GM18508 (cell line): ENCODE results near the gene CCDC141.
A peak's percentile ranks its signal among the peaks of the same experiment; 100 is the strongest.

Source experiments
- ATAC-seq: cut with Tn5 transposase; IDR thresholded peaks from one replicate; pipeline ENCODE4 v1.9.1; 2021; ENCODE audit warnings: moderate number of reproducible peaks; ENCODE audit not compliant: insufficient read depth, unreplicated experiment

Gene CCDC141

DNA sequence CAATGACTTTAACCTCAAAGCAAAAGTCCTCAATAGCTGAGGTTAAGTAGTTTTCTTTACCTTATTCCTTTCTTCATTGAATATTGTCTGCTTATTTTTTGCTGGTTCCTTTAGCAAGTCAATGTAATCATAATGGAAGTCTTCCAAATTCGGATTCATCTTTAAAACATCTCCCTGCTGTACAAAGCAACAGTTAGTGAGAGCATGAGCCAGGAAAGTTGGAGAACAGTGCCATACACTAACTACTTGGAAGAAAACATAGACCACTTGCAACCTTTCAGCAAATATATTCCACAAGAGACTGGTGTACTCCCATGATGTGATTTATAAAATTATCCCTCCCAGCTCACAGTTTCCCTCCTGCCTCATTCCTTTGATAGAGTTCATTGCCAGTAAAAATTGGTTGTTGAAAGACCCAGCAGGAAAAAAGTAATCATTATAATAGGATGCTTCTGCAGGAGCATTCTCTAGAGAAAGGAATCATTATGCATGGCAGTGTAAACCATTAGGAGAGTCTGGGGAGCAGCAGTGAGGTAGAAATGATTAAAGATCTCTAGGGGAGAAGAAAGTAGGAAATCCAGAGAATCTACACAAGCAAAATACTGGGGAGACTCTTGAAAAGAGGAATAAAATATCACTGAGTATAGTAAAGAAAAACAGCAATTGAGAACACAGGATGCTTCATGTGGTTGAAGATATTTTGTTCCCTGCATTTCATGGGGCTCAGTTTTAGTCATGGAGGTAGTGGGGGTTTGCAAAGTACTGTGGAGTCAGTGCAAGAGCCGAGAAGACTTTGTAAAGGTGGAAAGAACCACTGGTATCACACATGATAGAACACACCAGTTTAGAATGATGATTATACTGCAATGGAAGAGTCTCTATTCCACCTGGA, 204.1 kb downstream of the CCDC141 start:
- ATAC-seq: no peak

DNA sequence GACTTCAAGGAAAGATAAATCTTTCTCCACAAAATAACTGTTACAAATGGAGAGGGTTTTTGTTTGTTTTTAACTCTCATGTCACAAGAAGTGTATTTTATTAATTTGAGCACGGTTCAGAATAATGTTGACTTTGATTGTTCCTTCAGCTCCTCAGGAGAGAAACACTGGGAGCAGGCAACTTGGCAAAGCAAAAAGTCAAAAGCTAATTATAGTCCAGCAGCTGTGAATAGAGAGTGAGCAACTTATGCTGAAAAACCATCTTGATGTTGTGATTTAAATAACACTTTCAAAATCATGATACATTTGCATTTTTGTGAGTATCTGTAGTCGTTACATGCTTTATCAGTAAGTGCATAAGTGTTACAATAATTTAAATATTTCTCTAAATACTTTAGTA, 205.2 kb downstream of the CCDC141 start:
- no peak for ATAC-seq

DNA sequence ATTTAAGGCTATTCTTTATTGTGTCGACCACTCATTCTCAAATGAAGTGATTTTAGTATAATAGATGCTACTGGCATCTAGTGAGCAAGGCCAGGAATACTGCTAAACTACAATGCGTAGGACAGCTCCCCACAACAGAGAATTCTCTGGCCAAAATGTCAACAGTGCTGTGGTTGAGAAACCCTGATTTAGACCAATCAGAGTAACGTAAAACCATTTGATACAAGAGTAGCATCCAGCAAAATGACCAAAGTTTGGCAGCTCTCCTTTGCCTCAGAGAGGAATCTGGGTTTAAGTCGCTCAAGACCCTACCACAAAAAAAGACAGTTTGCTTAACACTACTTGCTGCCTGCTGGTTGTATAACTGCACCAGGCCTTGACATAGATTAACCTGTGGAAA, 205.7 kb downstream of the CCDC141 start:
- no peak for ATAC-seq

DNA sequence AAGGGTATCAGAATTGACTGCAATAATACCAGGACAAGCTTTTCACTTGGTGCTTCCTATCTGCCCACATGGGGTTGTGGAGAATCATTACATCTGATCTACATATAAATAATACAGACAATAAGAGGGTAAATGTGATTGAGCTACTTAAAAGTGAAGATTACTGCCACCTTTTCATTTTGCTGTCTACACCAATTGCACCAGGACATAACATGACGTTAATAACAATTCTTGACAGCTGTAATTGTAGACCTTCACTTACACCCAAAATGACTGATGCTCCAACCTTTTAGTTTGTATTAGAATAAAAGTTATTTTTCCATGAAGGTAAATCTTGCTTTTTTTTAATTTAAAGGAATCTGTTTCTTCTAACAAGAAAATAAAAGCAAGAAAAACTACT, 206.2 kb downstream of the CCDC141 start:
- ATAC-seq: no peak

DNA sequence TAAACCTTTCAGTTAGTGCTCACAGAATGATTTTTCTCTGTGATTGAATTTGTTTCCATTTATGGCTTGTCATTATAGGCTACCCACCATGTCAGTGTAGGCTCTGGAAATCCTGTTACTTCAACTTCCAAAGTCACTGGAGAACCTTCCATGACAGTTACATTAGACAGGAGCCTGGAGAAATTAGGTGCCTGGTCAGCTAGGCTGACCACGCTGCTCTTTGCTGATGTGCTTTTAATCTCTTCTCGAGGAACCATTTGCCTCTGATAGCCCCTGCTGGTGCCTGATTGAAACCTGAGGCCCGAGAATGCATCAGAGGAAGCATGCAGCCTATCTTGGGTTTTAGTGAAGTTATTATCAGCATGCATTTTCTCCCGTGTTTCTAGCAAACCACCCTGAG, 213.1 kb downstream of the CCDC141 start:
- no peak for ATAC-seq

DNA sequence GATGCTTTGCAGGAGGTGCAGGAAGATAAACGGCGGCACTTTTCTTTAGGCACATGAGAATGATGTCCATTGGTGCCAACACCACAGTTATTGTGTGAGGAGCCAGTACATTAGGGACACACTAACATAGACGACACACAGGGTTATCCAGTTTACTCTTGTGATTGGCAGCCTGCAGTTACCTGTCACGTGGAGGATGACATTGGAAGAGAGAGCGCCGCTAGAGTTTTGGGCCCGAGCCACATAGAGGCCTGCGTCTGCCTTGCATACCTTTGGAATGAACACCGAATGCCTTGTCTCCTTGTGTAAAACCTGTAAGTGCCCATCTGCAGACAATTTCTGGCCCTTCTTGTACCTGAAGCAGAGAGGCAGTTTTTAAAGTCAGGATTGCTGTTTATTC, 215.9 kb downstream of the CCDC141 start:
- ATAC-seq: no peak

DNA sequence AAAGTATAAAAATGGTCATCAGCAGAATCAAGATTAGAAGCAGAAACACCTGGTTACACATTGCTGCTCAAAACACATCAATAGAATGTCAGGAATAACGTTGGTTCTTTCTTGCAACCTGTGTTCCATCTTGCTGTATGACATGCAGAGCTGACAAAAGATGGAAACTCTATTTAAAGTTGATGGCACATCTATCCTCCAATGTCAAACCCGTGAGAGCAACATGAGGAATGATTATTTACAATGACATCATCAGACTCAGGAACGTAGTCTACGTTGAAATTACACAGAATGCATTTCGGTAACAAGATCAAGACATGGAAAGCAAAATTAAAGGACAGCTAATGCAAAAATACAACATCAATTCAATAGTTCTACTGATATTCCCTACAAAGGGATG, 216.6 kb downstream of the CCDC141 start:
- ATAC-seq: no peak

DNA sequence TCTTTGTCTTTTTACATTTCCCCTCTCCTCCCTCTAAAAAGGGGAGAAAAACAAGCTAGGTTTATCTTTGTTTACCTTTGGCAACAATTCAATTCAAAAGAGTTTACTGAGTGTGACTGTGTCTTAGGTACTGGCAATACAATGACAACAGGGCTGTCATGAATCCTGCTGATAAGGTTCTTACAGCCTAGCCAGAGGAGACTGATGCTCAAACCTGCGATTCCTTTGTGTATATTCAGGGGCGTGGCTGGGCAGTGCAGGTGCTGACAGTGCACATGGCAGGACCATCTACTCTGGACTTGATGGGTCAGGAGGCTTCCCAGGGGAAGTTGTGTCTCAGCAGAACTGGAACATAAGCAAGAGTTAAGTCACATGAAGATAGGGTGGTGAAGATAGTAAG, 219.5 kb downstream of the CCDC141 start:
- ATAC-seq: no peak

DNA sequence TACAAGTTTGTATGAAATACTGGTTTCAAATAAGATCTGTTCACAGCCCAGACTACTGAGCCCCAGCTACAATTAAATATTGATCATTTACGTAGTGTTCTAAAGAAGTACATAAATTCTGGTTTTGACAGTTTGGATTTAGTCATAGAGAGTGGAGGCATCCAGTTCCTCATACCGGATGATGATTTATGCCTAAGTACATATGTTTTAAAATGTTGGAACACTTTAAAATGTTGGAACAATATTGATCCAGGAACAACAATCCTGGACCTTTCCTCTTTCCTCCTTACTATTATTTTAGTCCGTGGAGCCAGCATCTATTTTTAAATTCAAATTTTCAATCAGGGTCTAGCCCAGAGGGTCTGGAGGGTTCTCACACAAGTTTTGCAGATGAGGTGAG, 220.0 kb downstream of the CCDC141 start:
- ATAC-seq: no peak

DNA sequence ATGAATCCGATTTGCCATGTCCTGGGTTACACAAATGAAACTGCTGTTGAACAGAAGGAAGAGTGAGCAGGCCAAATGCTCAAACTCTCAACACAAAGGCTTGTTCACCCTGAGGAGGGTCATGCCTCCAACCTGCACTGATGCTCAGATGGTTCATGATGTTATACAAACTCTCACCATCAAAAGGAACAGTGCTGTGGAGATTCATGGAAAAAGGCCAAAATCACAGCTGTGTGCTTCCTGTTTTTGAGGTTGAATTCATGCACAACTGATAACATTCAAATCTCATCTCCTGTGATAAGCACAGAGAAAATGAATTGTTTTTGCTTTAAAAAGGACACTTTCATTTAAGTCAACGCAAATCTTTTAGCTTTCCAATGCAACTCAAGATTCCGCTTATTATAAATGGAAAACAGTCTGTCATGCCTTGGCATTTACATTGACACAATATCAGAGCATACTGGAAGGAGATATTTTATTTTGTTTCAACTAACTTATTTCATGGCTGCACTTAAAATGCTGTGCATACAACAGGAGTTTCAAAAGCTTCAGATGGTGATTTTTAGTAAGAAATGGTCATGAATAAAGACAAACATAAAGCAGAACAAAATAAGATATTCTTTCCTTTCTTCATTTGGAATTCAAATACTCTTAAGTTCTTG, 220.5 kb downstream of the CCDC141 start:
- no peak for ATAC-seq

DNA sequence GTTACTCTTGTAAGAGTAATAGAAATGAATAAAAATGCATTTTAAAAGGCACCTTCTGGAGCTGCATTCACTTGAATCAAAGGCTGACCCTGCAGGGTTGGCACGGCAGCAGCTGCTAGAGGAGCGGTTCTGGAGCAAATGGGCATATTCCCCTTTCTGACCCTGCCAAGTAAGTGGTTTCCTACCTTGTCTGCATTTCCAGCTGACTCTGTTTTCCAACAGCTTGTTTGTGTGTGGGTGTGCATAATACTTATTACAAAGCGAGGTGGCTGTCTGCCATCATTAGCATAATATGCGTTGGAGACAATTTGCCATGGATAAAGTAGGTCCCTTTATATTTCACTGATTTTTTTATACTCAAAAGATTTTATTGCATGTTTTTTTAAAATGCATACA, 221.5 kb downstream of the CCDC141 start:
- no peak for ATAC-seq

DNA sequence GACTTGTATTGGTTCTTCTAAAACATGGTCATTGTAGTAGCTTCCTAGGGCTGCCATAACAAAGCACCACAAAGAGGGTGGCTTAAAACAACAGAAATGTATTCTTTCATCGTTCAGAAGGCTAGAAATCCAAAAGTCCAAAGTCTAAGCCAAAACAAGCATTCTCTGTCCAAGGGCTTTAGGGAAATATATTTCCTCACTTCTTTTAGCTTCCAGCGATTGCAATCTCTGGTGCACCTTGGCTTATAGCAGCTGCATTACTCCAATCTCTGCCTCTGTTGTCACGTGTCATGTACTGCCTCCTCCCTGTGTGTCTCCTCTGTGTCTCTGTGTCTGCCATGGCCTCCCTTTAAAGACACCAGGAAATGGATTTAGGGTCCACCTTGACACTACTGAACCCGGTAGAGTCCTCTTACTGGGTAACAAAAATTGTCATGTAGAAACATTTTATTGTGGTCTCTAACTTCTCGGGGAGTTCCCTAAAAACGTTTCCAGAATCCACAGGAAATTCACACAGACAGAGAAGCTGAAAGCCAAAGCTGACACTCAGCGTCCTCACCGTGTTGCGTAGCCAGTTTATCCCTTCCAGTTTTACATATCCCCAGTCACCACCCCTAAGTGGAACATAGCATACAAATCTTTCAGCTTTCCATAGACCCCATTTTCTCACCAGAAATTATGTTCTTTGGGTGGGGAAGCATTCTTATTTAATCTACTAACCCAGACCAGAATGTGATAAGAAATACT, 222.0 kb downstream of the CCDC141 start:
- ATAC-seq: no peak

DNA sequence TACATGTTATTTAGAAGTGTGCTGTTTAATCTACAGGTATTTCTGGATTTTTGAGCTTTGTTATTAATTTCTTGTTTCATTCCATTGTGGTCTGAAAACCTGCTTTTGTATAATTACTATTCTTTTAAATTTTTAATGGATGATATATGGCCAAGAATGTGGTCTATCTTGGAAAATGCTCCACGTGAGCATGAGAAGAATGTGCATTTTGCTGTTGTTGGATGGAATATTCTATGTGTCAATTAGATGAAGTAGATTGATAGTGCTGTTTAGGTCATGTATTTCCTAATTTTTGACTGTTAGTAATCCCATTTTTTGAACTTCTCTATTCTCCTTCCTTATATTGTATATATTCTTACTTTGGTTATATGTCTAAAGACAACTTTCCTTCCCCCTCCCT, 222.8 kb downstream of the CCDC141 start:
- ATAC-seq: no peak

DNA sequence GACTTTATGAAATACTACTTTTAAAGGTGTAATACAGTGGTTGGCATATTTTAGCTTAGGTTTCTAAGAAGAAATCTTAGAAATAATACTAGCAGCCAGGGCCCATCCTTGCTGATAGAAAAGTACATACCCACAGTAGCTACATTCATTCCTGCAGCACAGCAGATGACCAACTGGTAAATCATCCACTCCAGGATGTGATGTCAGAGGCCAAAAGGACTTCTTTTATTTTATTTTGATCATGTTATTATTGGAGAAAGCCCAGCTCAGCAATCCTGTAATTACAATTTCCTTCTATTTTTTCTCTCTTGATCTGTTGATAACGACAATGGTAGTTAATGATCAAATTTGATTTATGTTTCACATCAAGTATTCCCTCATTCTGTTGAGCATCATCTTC, 224.8 kb downstream of the CCDC141 start:
- ATAC-seq: no peak

DNA sequence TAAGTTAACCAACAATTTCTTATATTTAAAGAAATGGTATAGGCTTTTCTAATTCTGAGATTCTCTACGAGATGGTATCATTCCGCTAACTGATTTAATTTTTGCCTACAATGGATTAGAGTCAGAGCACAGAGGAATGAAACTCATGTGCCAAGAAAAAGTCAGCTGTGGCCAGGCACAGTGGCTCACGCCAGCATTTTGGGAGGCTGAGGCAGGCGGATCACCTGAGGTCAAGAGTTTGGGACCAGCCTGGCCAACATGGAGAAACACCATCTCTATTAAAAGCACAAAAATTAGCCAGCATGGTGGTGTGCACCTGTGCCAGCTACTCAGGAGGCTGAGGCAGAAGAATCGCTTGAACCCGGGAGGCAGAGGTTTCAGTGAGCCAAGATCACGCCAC, 225.8 kb downstream of the CCDC141 start:
- no peak for ATAC-seq

DNA sequence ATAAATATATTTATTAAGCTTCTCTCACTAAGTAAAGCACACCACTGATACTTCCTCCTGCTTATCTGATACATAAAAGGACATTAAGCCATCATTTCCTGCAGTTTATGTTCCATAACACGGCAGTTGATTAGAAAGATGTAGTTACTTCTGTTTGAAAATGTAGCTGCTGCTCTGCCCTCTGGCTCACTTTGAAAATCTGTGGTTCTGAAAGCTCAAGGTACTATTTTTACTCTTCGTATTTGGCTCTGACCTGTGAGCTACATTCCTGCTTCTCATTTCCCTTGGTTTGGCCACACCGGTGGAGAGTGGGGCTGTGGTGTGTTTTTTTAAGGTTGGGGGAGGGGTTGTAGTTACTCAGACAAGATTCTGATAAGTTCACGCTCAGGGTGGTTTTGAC, 229.9 kb downstream of the CCDC141 start:
- peak; percentile 93 for ATAC-seq

DNA sequence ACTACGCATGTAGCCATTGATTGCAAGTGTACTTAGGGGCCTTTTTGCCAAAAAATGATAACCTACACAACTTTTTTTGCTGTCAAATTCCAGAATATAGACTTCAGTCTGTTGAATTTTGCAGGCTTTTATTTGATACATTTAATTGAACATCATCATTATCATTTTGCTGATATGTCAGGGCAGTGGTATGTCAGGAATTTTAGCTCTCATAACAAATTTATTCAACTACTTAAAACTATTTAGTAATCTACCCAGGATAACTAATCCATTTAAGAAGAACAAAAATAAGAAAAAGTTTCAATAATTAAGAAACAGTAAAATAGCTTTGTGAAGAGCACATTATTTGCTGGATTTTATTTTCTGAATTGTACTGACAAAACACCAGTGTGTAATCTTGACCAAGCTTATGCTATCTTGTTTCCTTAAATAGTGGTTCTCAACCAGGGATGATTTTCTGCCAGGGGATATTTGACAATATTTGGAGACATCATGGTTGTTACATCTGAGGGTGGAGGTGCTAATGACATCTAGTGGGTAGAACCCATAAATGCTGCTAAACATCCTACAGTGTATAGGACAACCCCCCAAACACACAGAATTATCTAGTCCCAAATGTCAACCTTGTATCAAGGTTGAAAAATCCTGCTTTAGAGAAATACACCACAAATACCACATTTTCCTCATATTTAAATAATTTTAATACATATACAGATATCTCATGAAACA, 230.6 kb downstream of the CCDC141 start:
- no peak for ATAC-seq

DNA sequence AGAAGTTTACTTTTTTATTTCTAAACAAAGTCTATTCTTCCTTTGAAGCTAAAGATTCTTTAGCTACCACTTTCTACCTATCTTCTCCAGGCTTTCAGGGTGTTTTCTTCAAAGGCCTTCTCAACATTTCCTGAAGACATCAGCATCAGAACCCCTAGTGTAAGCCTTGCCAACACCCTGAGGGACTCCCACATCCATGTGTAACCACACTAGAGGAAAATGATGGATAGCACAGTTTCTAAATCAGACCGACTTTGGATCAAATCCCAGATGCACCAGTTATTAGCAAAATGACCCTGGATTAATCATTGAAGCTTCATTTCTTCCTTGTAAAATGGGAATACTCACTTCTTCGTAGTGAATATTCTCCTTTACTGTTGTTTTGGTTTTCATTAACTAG, 238.0 kb downstream of the CCDC141 start:
- no peak for ATAC-seq

DNA sequence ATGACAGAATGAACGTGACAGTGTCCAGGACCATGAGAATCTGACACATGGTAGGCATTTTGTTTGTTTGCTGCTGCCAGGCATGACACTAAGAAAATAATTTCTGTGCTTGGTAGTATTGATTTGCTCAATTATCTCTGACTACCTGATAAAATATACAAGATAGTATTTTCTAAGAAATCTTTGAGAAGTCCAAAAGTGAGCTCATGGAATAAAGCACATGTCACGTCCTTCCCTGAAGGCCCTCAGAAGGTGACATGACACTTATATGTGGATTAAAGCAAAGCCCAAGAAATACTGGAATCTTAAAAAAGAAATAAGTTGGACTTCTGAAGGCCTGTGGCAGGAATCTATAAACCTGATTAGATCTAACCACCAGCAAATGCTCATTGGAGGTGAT, 238.9 kb downstream of the CCDC141 start:
- ATAC-seq: no peak

DNA sequence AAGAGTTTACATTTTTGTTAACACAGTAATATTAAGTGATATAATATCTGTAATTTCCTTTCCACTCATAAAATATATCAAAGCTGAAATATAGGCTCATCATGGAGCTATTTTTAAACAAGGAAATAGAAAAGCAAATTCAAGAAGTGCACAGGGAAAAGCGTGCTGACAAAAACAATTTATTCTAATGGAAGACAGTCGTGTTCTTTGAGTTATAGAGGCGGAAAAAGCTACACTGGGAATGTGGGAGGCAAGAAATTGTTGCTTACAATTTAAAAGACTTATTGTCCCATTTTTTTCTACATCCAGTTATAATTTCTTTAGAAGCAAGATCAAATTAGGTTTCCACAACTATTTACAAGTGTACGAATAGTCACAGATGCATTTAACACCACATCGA, 239.5 kb downstream of the CCDC141 start:
- ATAC-seq: no peak
